KMS-11 (cell line): ENCODE data around the gene HACD2.

Experiments
- H2AFZ ChIP-seq: fragments of 200-600 bp; sonication (generic); 2 replicates; pipeline ENCODE4 v1.6.1; 2016; ENCODE audit warnings: antibody characterized with exemption, mixed run types, low read depth
- H3K27ac ChIP-seq: fragments of 200-600 bp; sonication (generic); 2 replicates; pipeline ENCODE4 v1.6.1; 2016; ENCODE audit warnings: mild to moderate bottlenecking, mixed run types
- H3K27me3 ChIP-seq: fragments of 200-600 bp; sonication (generic); 2 replicates; pipeline ENCODE4 v1.6.1; 2017; ENCODE audit warnings: mild to moderate bottlenecking, low read depth, mixed run types, moderate library complexity; ENCODE audit not compliant: insufficient read depth
- H3K36me3 ChIP-seq: fragments of 200-600 bp; sonication (generic); 2 replicates; pipeline ENCODE4 v1.6.1; 2017; ENCODE audit warnings: mild to moderate bottlenecking, mixed run types; ENCODE audit not compliant: insufficient read depth
- H3K4me1 ChIP-seq: fragments of 200-600 bp; sonication (generic); 2 replicates; pipeline ENCODE4 v1.6.1; 2016; ENCODE audit warnings: mild to moderate bottlenecking, low read depth, mixed run types; ENCODE audit not compliant: poor library complexity, severe bottlenecking
- H3K4me2 ChIP-seq: fragments of 200-600 bp; sonication (generic); 2 replicates; pipeline ENCODE4 v1.7.0; 2016; ENCODE audit warnings: mild to moderate bottlenecking, mixed run types
- H3K4me3 ChIP-seq: fragments of 200-600 bp; sonication (generic); IDR thresholded peaks from 2 replicates; pipeline ENCODE4 v1.6.1; 2017; ENCODE audit warnings: low read depth, low read length, mixed read lengths; ENCODE audit not compliant: insufficient read depth
- H3K79me2 ChIP-seq: fragments of 200-600 bp; sonication (generic); 2 replicates; pipeline ENCODE4 v1.6.1; 2016; ENCODE audit warnings: low read depth, mixed run types; ENCODE audit not compliant: insufficient read depth
- H3K9ac ChIP-seq: fragments of 200-600 bp; sonication (generic); 2 replicates; pipeline ENCODE4 v1.6.1; 2016; ENCODE audit warnings: mild to moderate bottlenecking, mixed run types
- H4K20me1 ChIP-seq: fragments of 200-600 bp; sonication (generic); 2 replicates; pipeline ENCODE4 v1.6.1; 2016; ENCODE audit warnings: mild to moderate bottlenecking, mixed run types; ENCODE audit not compliant: insufficient read depth
- TF ChIP-seq, protein P1 (sequence below): fragments of 200-600 bp; sonication (generic); conservative IDR thresholded peaks from 2 replicates; pipeline ENCODE4 v1.6.1; 2017; ENCODE audit warnings: low read depth, mild to moderate bottlenecking, antibody characterized with exemption, low read length, moderate library complexity, mixed read lengths

The HACD2 gene

DNA sequence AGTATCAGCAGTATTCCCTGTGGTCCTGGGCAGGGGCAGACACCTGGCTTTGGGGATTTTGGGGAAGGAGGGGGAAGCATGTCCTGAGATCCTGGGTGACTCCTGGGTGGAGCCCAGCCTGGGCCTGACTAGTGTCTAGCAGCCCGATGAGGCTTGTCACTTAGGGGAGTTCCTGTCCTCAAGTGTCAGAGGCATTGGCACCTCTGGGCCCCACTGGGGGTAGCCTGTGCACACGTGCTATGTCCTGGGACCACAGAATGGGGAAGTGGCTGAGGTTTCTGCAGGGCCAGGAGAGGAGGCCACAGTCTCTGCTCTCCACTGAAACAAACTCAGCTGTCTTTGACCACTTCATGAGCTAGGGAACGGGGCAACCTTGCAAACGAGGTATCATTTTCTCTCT is 104.4 kb downstream of the HACD2 start:
- no peak overlapping the region for H3K27ac ChIP-seq
- H4K20me1 ChIP-seq = no peaks in the 10 kb centered on the region
- H3K4me1 ChIP-seq = no peaks in the 10 kb centered on the region
- H3K9ac ChIP-seq = no peak overlapping the region
- no peaks in the 10 kb centered on the region for H3K36me3 ChIP-seq
- H3K4me3 ChIP-seq = no peak overlapping the region
- no peak overlapping the region for H2AFZ ChIP-seq
- no peaks in the 10 kb centered on the region for H3K79me2 ChIP-seq
- no peaks in the 10 kb centered on the region for H3K27me3 ChIP-seq
- no peak overlapping the region for H3K4me2 ChIP-seq
- TF ChIP-seq, protein P1, sequence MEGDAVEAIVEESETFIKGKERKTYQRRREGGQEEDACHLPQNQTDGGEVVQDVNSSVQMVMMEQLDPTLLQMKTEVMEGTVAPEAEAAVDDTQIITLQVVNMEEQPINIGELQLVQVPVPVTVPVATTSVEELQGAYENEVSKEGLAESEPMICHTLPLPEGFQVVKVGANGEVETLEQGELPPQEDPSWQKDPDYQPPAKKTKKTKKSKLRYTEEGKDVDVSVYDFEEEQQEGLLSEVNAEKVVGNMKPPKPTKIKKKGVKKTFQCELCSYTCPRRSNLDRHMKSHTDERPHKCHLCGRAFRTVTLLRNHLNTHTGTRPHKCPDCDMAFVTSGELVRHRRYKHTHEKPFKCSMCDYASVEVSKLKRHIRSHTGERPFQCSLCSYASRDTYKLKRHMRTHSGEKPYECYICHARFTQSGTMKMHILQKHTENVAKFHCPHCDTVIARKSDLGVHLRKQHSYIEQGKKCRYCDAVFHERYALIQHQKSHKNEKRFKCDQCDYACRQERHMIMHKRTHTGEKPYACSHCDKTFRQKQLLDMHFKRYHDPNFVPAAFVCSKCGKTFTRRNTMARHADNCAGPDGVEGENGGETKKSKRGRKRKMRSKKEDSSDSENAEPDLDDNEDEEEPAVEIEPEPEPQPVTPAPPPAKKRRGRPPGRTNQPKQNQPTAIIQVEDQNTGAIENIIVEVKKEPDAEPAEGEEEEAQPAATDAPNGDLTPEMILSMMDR = no peak

DNA sequence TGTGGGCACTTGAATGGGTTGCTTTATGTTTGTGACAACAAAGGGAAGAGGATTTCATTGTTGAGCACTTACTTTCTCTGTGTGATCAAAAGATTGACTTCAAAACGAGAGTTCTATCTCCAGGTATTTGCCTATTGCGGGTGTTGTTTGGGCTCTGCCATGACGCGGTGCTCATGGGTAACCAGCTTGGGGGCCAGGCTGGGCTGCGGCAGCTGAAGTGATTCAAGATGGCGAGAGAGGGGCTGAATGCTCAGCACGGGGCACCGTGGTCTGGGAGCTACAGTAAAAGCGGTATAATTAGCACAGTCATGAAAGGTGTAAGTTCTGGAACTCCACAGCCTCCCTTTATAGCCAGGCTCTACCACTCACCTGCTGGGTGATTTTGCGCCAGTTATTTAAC is 105.0 kb downstream of the HACD2 start:
- H3K4me1 ChIP-seq = no peaks in the 10 kb centered on the region
- no peaks in the 10 kb centered on the region for H3K79me2 ChIP-seq
- H3K27me3 ChIP-seq = no peaks in the 10 kb centered on the region
- no peak overlapping the region for H3K4me2 ChIP-seq
- H3K4me3 ChIP-seq = no peak overlapping the region
- no peak overlapping the region for H3K9ac ChIP-seq
- no peak overlapping the region for H3K27ac ChIP-seq
- H2AFZ ChIP-seq = no peak overlapping the region
- H3K36me3 ChIP-seq = no peaks in the 10 kb centered on the region
- H4K20me1 ChIP-seq = no peaks in the 10 kb centered on the region
- TF ChIP-seq, protein P1 = no peak

DNA sequence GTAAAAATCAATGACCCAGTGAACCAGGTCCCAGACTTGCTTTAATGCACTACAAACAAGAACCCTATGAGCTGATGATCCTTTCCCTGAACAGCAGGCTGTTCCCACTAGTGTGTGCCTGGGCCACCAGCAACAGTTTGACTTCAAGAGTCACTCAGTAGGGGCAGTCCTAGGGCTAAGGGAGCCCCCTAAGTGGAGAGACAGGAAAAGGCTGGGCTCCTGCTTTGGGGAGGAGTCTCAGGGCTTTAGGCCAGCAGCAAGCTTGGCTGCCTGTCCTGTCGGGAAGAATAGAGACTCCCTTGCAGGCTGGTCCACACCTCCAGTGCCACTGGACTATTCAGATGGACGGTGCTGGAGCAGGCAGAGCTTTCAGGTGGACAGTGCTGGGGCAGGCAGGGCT is 106.5 kb downstream of the HACD2 start:
- H3K4me1 ChIP-seq = no peaks in the 10 kb centered on the region
- H3K36me3 ChIP-seq = no peaks in the 10 kb centered on the region
- no peak overlapping the region for H3K4me3 ChIP-seq
- H4K20me1 ChIP-seq = no peaks in the 10 kb centered on the region
- H3K4me2 ChIP-seq = no peak overlapping the region
- H2AFZ ChIP-seq = no peak overlapping the region
- H3K27ac ChIP-seq = no peak overlapping the region
- H3K27me3 ChIP-seq = no peaks in the 10 kb centered on the region
- no peaks in the 10 kb centered on the region for H3K79me2 ChIP-seq
- H3K9ac ChIP-seq = no peak overlapping the region
- TF ChIP-seq, protein P1 = no peak

DNA sequence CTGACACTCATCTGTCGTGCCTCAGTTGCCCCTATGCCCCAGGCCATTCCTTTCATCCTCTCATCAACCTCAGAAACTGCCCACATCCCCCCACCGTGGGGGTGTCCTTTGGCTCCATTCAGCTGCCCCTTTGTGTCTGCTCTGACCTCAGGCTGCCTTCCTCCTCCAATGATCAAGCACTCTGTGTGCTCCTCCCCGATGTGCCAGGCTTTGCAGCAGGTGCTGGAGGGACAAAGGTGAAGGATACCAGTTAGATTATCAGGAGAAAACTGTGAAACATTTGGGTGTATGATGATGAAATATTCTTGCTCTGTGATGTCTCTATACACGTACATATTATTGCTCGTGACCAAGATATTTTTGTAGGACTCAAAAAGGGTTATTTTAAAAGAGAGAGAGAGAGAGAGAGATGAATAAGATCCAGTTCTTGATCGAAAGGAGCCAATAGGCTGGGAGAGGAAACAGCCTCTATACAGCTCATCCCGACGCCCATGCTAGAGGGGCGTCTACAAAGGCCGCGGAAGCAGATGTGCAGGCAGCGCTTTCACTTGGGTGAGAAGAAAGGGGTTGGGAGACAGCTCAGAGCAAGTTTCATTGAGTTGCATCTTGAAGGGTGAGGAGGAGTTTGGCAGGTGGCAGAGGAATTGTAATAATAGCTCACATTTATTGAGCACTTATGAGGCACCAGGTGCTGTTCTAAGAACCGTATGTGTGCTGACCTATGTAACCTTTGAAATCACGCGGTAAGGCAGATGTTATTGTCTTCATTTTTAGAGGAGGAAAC is 107.7 kb downstream of the HACD2 start:
- no peaks in the 10 kb centered on the region for H3K36me3 ChIP-seq
- H3K9ac ChIP-seq = no peak overlapping the region
- no peak overlapping the region for H3K4me2 ChIP-seq
- no peak overlapping the region for H3K27ac ChIP-seq
- H4K20me1 ChIP-seq = no peaks in the 10 kb centered on the region
- no peaks in the 10 kb centered on the region for H3K27me3 ChIP-seq
- H3K4me1 ChIP-seq = no peaks in the 10 kb centered on the region
- no peaks in the 10 kb centered on the region for H3K79me2 ChIP-seq
- TF ChIP-seq, protein P1 = no peak
- no peak overlapping the region for H3K4me3 ChIP-seq
- H2AFZ ChIP-seq = no peak overlapping the region
